HEK293T (cell line): Measurements from ENCODE around the gene ATP8A2.

Experiments used
- ARNT ChIP-seq: fragments of 450-650 bp; IDR thresholded peaks from 2 replicates; pipeline ENCODE4 v1.6.1; 2017; ENCODE audit warnings: mild to moderate bottlenecking
- BHLHE40 ChIP-seq: fragments of 450-650 bp; IDR thresholded peaks from 2 replicates; pipeline ENCODE4 v1.6.1; 2016; ENCODE audit warnings: mild to moderate bottlenecking, moderate library complexity, borderline replicate concordance
- CTBP1 ChIP-seq: fragments of 450-650 bp; IDR thresholded peaks from 2 replicates; pipeline ENCODE4 v1.6.1; 2016; ENCODE audit warnings: borderline replicate concordance
- FOXK2 ChIP-seq: fragments of 450-650 bp; IDR thresholded peaks from 2 replicates; pipeline ENCODE4 v1.6.1; 2016; ENCODE audit warnings: mild to moderate bottlenecking
- FOXM1 ChIP-seq: fragments of 450-650 bp; IDR thresholded peaks from 2 replicates; pipeline ENCODE4 v1.6.1; 2017; ENCODE audit warnings: mild to moderate bottlenecking, borderline replicate concordance
- HDGF ChIP-seq: fragments of 450-650 bp; IDR thresholded peaks from 2 replicates; pipeline ENCODE4 v1.6.1; 2017; ENCODE audit warnings: antibody characterized with exemption, borderline replicate concordance
- L3MBTL2 ChIP-seq: fragments of 450-650 bp; conservative IDR thresholded peaks from 2 replicates; pipeline ENCODE4 v1.6.1; 2016; ENCODE audit warnings: mild to moderate bottlenecking
- LEF1 ChIP-seq: fragments of 450-650 bp; IDR thresholded peaks from 2 replicates; pipeline ENCODE4 v1.6.1; 2017; ENCODE audit warnings: mild to moderate bottlenecking, borderline replicate concordance
- ZNF384 ChIP-seq: fragments of 450-650 bp; IDR thresholded peaks from 2 replicates; pipeline ENCODE4 v1.6.1; 2016

- TF ChIP-seq LEF1 (no peak), ARNT (no peak), FOXK2 (no peak), ZNF384 (no peak), BHLHE40 (no peak), L3MBTL2 (no peak), CTBP1 (no peak), HDGF (no peak), FOXM1 (no peak)
These were observed 529.9 kb downstream of the ATP8A2 start for GRCh38 chr13:25901460-25902376.
